ENCODE data around the gene SCN1B. TPM values are rescaled to one million over a fixed set of nuclear protein-coding genes. Genes with fewer than 3 reads are reported as not detected.
"Not testable (repeated sequence)": the region's sequence is repeated elsewhere in the genome, so short reads cannot be mapped to it uniquely, and the experiment has no call there.

SCN1B gene
- total RNA-seq, 1 donor: 4.7 TPM

DNA sequence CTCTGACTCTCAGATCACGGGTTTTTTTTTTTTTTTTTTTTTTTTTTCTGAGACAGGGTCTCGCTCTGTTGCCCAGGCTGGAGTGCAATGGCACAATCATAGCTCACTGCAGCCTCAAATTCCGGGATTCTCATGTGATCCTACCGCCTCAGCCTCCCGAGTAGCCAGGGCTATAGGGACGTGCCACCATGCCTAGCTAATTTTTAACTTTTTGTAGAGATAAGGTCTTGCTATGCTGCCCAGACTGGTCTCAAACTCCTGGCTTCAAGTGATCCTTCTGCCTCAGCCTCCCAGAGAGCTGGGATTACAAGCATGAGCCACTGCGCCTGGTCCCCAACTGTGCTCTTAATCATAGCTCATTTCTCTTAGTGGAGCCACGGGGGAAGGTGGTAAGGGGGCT is 34.7 kb upstream of the SCN1B start:
- TF ChIP-seq, protein P1, sequence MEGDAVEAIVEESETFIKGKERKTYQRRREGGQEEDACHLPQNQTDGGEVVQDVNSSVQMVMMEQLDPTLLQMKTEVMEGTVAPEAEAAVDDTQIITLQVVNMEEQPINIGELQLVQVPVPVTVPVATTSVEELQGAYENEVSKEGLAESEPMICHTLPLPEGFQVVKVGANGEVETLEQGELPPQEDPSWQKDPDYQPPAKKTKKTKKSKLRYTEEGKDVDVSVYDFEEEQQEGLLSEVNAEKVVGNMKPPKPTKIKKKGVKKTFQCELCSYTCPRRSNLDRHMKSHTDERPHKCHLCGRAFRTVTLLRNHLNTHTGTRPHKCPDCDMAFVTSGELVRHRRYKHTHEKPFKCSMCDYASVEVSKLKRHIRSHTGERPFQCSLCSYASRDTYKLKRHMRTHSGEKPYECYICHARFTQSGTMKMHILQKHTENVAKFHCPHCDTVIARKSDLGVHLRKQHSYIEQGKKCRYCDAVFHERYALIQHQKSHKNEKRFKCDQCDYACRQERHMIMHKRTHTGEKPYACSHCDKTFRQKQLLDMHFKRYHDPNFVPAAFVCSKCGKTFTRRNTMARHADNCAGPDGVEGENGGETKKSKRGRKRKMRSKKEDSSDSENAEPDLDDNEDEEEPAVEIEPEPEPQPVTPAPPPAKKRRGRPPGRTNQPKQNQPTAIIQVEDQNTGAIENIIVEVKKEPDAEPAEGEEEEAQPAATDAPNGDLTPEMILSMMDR (IDR thresholded peaks at IDR 0.05; ENCODE audit: extremely low read depth, low read depth, low read length): no peak
- H3K36me3 ChIP-seq (ENCODE audit: insufficient read depth, low read length): no peaks in the 10 kb centered on the region
- peak overlapping the region; percentile 88 for H2AFZ ChIP-seq (ENCODE audit: low read length)
- peaks cover 6% of the 10 kb centered on the region for H3K79me2 ChIP-seq (ENCODE audit: insufficient read depth, low read length)
- no peak for DNase-seq (ENCODE audit: insufficient read length, low spot score, missing footprints)
- no peak overlapping the region for H3K4me3 ChIP-seq (ENCODE audit: insufficient read depth, low read length)
- no peak overlapping the region for H3K27ac ChIP-seq (ENCODE audit: low read depth, low read length)
- H3K9me3 ChIP-seq (ENCODE audit: low read depth, low read length): no peaks in the 10 kb centered on the region
- peaks cover 9% of the 10 kb centered on the region for H3K4me1 ChIP-seq (ENCODE audit: insufficient read depth, low read length)
- no peaks in the 10 kb centered on the region for H3K27me3 ChIP-seq (ENCODE audit: insufficient read depth, low read length)
- no peaks in the 10 kb centered on the region for H4K20me1 ChIP-seq (ENCODE audit: insufficient read depth, low read length)
- H3K4me2 ChIP-seq (ENCODE audit: insufficient read depth, low read length): no peak overlapping the region

DNA sequence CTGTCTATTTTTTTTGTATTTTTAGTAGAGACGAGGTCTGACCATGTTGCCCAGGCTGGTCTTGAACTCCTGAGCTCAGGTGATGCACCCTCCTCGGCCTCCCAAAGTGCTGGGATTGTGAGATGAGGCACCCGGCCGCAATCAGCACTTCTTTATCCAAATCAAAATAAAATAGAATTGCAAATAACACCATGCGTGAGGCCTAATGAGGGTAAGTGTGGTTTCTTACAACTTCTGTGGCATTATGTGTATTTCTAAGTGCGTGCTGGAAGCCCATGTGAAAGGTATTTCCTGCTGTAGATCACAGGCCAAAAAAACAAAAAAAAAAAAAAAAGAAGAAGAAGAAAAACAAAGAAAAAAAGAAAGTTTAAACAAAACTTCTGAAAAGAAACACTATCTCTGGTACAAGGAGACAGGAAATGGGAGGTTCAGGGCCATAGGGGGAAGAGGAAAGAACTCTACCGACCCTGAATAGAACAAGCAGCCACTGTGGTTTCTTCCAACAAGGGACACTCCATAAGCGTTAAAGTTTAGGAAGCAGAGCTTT is 33.1 kb upstream of the SCN1B start:
- H2AFZ ChIP-seq (ENCODE audit: low read length): peak overlapping the region; percentile 71
- peaks cover 2% of the 10 kb centered on the region for H3K36me3 ChIP-seq (ENCODE audit: insufficient read depth, low read length)
- no peak for DNase-seq (ENCODE audit: insufficient read length, low spot score, missing footprints)
- H4K20me1 ChIP-seq (ENCODE audit: insufficient read depth, low read length): peaks cover 10% of the 10 kb centered on the region
- H3K4me1 ChIP-seq (ENCODE audit: insufficient read depth, low read length): peaks cover 19% of the 10 kb centered on the region
- H3K9me3 ChIP-seq (ENCODE audit: low read depth, low read length): no peaks in the 10 kb centered on the region
- TF ChIP-seq, protein P1 (IDR thresholded peaks at IDR 0.05; ENCODE audit: extremely low read depth, low read depth, low read length): no peak
- no peaks in the 10 kb centered on the region for H3K27me3 ChIP-seq (ENCODE audit: insufficient read depth, low read length)
- peaks cover 22% of the 10 kb centered on the region for H3K79me2 ChIP-seq (ENCODE audit: insufficient read depth, low read length)
- H3K4me3 ChIP-seq (ENCODE audit: insufficient read depth, low read length): no peak overlapping the region
- no peak overlapping the region for H3K27ac ChIP-seq (ENCODE audit: low read depth, low read length)
- H3K4me2 ChIP-seq (ENCODE audit: insufficient read depth, low read length): no peak overlapping the region

DNA sequence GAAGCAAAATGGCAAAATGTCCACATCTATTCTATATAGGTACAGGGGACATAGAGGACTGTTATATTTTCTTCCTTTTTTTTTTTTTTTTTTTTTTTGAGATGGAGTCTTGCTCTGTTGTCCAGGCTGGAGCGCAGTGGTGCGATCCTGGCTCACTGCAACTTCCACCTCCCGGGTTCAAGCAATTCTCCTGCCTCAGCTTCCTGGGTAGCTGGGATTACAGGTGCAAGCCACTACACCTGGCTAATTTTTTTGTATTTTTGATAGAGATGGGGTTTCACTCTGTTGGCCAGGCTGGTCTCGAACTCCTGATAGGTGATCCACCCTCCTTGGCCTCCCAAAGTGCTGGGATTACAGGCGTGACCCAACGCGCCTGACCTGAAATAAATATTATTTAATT is 32.0 kb upstream of the SCN1B start:
- not testable (repeated sequence) for H2AFZ ChIP-seq (ENCODE audit: low read length); H3K9me3 ChIP-seq (ENCODE audit: low read depth, low read length); H3K4me2 ChIP-seq (ENCODE audit: insufficient read depth, low read length); H3K36me3 ChIP-seq (ENCODE audit: insufficient read depth, low read length); H3K4me3 ChIP-seq (ENCODE audit: insufficient read depth, low read length); H3K27me3 ChIP-seq (ENCODE audit: insufficient read depth, low read length); H3K27ac ChIP-seq (ENCODE audit: low read depth, low read length); DNase-seq (ENCODE audit: insufficient read length, low spot score, missing footprints)
- Histone ChIP-seq H3K79me2 (ENCODE audit: insufficient read depth, low read length) (peaks cover 31% of the 10 kb centered on the region), H3K4me1 (ENCODE audit: insufficient read depth, low read length) (peaks cover 19% of the 10 kb centered on the region), H4K20me1 (ENCODE audit: insufficient read depth, low read length) (peaks cover 18% of the 10 kb centered on the region)

DNA sequence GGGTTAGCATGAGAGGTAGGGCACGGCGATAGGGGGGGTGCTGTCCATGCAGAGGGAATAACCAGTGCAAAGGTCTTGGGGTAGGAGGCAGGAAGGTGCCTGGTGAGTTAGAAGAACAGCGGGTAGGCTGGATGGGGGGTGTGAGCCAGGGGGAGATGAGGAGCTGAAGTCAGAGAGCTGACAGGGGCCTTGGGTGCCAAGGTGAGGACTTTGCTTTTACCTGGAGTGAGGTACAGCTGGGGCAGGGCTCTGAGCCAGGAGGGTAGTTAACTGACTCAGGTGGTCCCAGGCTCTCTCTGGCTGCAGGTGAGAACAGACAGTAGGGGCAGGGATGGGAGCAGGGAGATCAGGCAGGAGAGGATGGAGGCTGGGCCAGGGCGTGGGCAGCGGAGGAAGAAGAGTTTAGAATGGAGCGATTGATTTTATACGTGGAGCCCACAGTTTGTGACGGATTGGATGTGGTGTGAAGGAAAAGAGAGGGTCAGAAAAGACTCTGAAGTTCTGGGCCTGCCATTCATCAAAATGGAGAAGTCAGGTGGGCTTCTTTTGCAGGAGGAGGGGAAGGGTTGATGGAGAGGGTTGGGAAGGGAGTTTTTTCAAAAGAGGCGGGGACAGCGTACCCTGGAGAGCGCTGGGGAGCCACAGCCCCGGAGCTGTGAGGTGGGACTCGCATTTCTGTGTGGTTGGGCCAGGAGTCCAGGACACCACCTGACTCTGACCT is 31.3 kb upstream of the SCN1B start:
- Histone ChIP-seq H3K36me3 (ENCODE audit: insufficient read depth, low read length) (peaks cover 2% of the 10 kb centered on the region), H3K79me2 (ENCODE audit: insufficient read depth, low read length) (peaks cover 38% of the 10 kb centered on the region), H3K9me3 (ENCODE audit: low read depth, low read length) (no peaks in the 10 kb centered on the region), H3K27me3 (ENCODE audit: insufficient read depth, low read length) (no peaks in the 10 kb centered on the region), H2AFZ (ENCODE audit: low read length) (peak overlapping the region; percentile 94), H3K27ac (ENCODE audit: low read depth, low read length) (peak overlapping the region; percentile 93), H3K4me3 (ENCODE audit: insufficient read depth, low read length) (peak overlapping the region; percentile 82), H4K20me1 (ENCODE audit: insufficient read depth, low read length) (peaks cover 24% of the 10 kb centered on the region), H3K4me1 (ENCODE audit: insufficient read depth, low read length) (peaks cover 19% of the 10 kb centered on the region), H3K4me2 (ENCODE audit: insufficient read depth, low read length) (peak overlapping the region; percentile 95)
- DNase-seq (ENCODE audit: insufficient read length, low spot score, missing footprints): peak; percentile 68
- TF ChIP-seq, protein P1 (IDR thresholded peaks at IDR 0.05; ENCODE audit: extremely low read depth, low read depth, low read length): no peak

Measured in osteoblast (primary cell).